GM21576 (cell line): ENCODE measurements around the gene IGF2.

Source experiments
- ATAC-seq: cut with Tn5 transposase; IDR thresholded peaks from one replicate; pipeline ENCODE4 v1.9.1; 2021; ENCODE audit warnings: mild to moderate bottlenecking, moderate library complexity; ENCODE audit not compliant: unreplicated experiment

Gene IGF2

GRCh38 chr11:2137202-2138067, 1.8 kb downstream of the IGF2 start:
- no peak for ATAC-seq

- no peak for ATAC-seq
These were observed 2.3 kb downstream of the IGF2 start for GRCh38 chr11:2136952-2137201.

GRCh38 chr11:2136209-2136951, 2.8 kb downstream of the IGF2 start:
- ATAC-seq, result no peak

- no peak for ATAC-seq
These were observed 3.5 kb downstream of the IGF2 start for GRCh38 chr11:2135648-2136201.

- no peak for ATAC-seq
These were observed 4.1 kb downstream of the IGF2 start for GRCh38 chr11:2135018-2135569.

- no peak for ATAC-seq
These were observed 4.9 kb downstream of the IGF2 start for GRCh38 chr11:2134022-2135010.

GRCh38 chr11:2133241-2134021, 5.8 kb downstream of the IGF2 start:
- ATAC-seq, result no peak

- no peak for ATAC-seq
These were observed 6.3 kb downstream of the IGF2 start for GRCh38 chr11:2132874-2133240.

- ATAC-seq, result no peak
These were observed 6.9 kb downstream of the IGF2 start for GRCh38 chr11:2132246-2132645.

GRCh38 chr11:2131371-2132236, 7.6 kb downstream of the IGF2 start:
- ATAC-seq, result no peak

- no peak for ATAC-seq
These were observed 8.3 kb downstream of the IGF2 start for GRCh38 chr11:2130881-2131352.

- ATAC-seq, result no peak
These were observed 9.4 kb downstream of the IGF2 start for GRCh38 chr11:2129699-2130366.

- no peak for ATAC-seq
These were observed 9.9 kb downstream of the IGF2 start for GRCh38 chr11:2129308-2129698.

- no peak for ATAC-seq
These were observed 10.5 kb downstream of the IGF2 start for GRCh38 chr11:2128511-2129307.

- no peak for ATAC-seq
These were observed 11.1 kb downstream of the IGF2 start for GRCh38 chr11:2128130-2128510.

- no peak for ATAC-seq
These were observed 11.6 kb downstream of the IGF2 start for GRCh38 chr11:2127482-2128129.

- no peak for ATAC-seq
These were observed 12.6 kb downstream of the IGF2 start for GRCh38 chr11:2126520-2127085.
